GM19239 (cell line): ENCODE results near the gene USP19.

Experiments used
- DNase-seq: peaks from one replicate; pipeline ENCODE4 v3.0.0; 2011; ENCODE audit warnings: low spot score; ENCODE audit not compliant: insufficient read length
- FAIRE-seq: peaks from 2 replicates; lab custom pipeline; 2011; peaks lifted over from hg19 to GRCh38; lab: Jason Lieb, UNC

The USP19 gene

GRCh38 chr3:49110780-49111179 lies 9.8 kb downstream of the USP19 start:
- DNase-seq, result no peak
- FAIRE-seq, result no peak

- FAIRE-seq, result no peak
- no peak for DNase-seq
These were observed 12.3 kb downstream of the USP19 start for GRCh38 chr3:49108346-49108745.

- peak; percentile 98 for DNase-seq
- FAIRE-seq, result peak; percentile 96
These were observed 16.0 kb downstream of the USP19 start, which contains the start of gene QARS1 for GRCh38 chr3:49104427-49105291. Gene QARS1, minus strand, starts transcription at chr3:49104757. Its CDS starts 24 bp downstream, at chr3:49104733.

GRCh38 chr3:49104052-49104426 lies 16.6 kb downstream of the USP19 start:
- FAIRE-seq (no peak), DNase-seq (no peak)

- no peak for DNase-seq
- FAIRE-seq, result no peak
These were observed 20.5 kb downstream of the USP19 start for GRCh38 chr3:49100046-49100615.

GRCh38 chr3:49098910-49099630 lies 21.6 kb downstream of the USP19 start:
- no peak for FAIRE-seq
- DNase-seq, result no peak

GRCh38 chr3:49098429-49098828 lies 22.2 kb downstream of the USP19 start:
- FAIRE-seq (no peak), DNase-seq (no peak)

- FAIRE-seq (no peak), DNase-seq (peak; percentile 83)
These were observed 26.5 kb downstream of the USP19 start, which contains the start of gene QRICH1 for GRCh38 chr3:49093853-49094767. Gene QRICH1, minus strand, starts transcription at chr3:49094071. Its CDS starts 17,054 bp downstream, at chr3:49077017.

GRCh38 chr3:49092938-49093852 lies 27.4 kb downstream of the USP19 start:
- DNase-seq, result peak; percentile 44
- peak; percentile 92 for FAIRE-seq

GRCh38 chr3:49081429-49081828 lies 39.2 kb downstream of the USP19 start:
- FAIRE-seq (no peak), DNase-seq (no peak)

GRCh38 chr3:49079270-49079669 lies 41.4 kb downstream of the USP19 start:
- FAIRE-seq, result no peak
- no peak for DNase-seq

- DNase-seq (no peak), FAIRE-seq (no peak)
These were observed 44.0 kb downstream of the USP19 start for GRCh38 chr3:49076646-49077045.

- FAIRE-seq (no peak), DNase-seq (no peak)
These were observed 44.5 kb downstream of the USP19 start for GRCh38 chr3:49076116-49076515.
